Measurements from ENCODE around the gene PSMC2.

The PSMC2 gene

GRCh38 chr7:103307503-103308231, 39.8 kb upstream of the PSMC2 start:
- Histone ChIP-seq H2BK120ac (ENCODE audit: insufficient read depth, low read length, poor library complexity) (no peak overlapping the region), H4K12ac (ENCODE audit: low read depth, low read length) (no peak overlapping the region), H3K14ac (ENCODE audit: low read length) (no peak overlapping the region), H3K27ac (ENCODE audit: low read depth, low read length) (no peak overlapping the region), H3K4me2 (ENCODE audit: low read length) (no peak overlapping the region), H3K23ac (ENCODE audit: low read length) (no peak overlapping the region), H4K8ac (ENCODE audit: low read depth, low read length) (no peak overlapping the region), H4K91ac (ENCODE audit: low read depth, low read length) (no peak overlapping the region), H3K18ac (ENCODE audit: low read length) (no peak overlapping the region), H3K9me3 (ENCODE audit: insufficient read depth, low read depth, low read length) (no peaks in the 10 kb centered on the region), H3K4me1 (ENCODE audit: control insufficient read depth in 1 of 2, insufficient read depth in 2 of 2, low read length in 2 of 2) (no peaks in the 10 kb centered on the region), H3K4me3 (ENCODE audit: low read depth, low read length) (no peak overlapping the region), H3K4ac (ENCODE audit: low read depth, low read length) (no peak overlapping the region), H2BK12ac (ENCODE audit: low read length) (no peak overlapping the region), H3K79me2 (ENCODE audit: control insufficient read depth, insufficient read depth, low read length, poor library complexity) (no peaks in the 10 kb centered on the region), H3K9ac (ENCODE audit: low read length) (no peak overlapping the region), H2AK5ac (ENCODE audit: low read length) (no peak overlapping the region), H2AFZ (ENCODE audit: insufficient read depth, low read length, poor library complexity) (no peak overlapping the region), H3K36me3 (ENCODE audit: control insufficient read depth in 1 of 2, insufficient read depth in 2 of 2, low read length in 2 of 2) (peaks cover 17 to 23% of the 10 kb centered on the region in 2 experiments), H3K79me1 (ENCODE audit: low read length) (no peaks in the 10 kb centered on the region), H3K27me3 (ENCODE audit: insufficient read depth, low read length) (no peaks in the 10 kb centered on the region), H2BK5ac (ENCODE audit: low read depth, low read length, poor library complexity) (no peak overlapping the region)
- no peak for DNase-seq
- no CpG with 5 or more reads among the region's 3 CpGs for WGBS (ENCODE audit: extremely low coverage, insufficient coverage, insufficient read length)

DNA sequence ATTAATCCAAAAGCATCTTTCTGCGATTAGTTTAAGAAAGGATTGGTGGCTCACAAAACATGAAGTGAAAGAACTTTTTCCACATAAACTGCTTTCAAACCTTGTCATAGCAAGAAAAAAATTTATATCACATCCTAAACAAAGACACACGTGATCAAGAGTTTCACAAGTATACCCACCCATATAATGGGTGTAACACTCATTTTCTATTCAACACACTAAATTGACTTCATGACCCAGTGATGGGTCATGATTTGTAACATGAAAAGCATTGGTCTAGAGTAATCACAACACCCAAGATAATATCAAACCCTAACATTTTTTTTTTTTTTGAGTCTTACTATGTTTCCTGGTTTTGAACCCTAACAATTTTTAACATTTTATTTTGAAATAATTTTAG, 32.6 kb upstream of the PSMC2 start:
- DNase-seq, result no peak
- H3K9ac ChIP-seq (ENCODE audit: low read length), result no peak overlapping the region
- H2AFZ ChIP-seq (ENCODE audit: insufficient read depth, low read length, poor library complexity), result no peak overlapping the region
- peaks cover 15 to 37% of the 10 kb centered on the region in 2 experiments for H3K36me3 ChIP-seq (ENCODE audit: control insufficient read depth in 1 of 2, insufficient read depth in 2 of 2, low read length in 2 of 2)
- H3K4me3 ChIP-seq (ENCODE audit: low read depth, low read length), result no peak overlapping the region
- H3K23ac ChIP-seq (ENCODE audit: low read length), result no peak overlapping the region
- H2BK12ac ChIP-seq (ENCODE audit: low read length), result no peak overlapping the region
- H2AK5ac ChIP-seq (ENCODE audit: low read length), result no peak overlapping the region
- no peak overlapping the region for H2BK120ac ChIP-seq (ENCODE audit: insufficient read depth, low read length, poor library complexity)
- H3K79me1 ChIP-seq (ENCODE audit: low read length), result no peaks in the 10 kb centered on the region
- no peak overlapping the region for H3K18ac ChIP-seq (ENCODE audit: low read length)
- no peaks in the 10 kb centered on the region for H3K4me1 ChIP-seq (ENCODE audit: control insufficient read depth in 1 of 2, insufficient read depth in 2 of 2, low read length in 2 of 2)
- no peak overlapping the region for H4K8ac ChIP-seq (ENCODE audit: low read depth, low read length)
- no peaks in the 10 kb centered on the region for H3K27me3 ChIP-seq (ENCODE audit: insufficient read depth, low read length)
- H4K91ac ChIP-seq (ENCODE audit: low read depth, low read length), result no peak overlapping the region
- H3K27ac ChIP-seq (ENCODE audit: low read depth, low read length), result no peak overlapping the region
- no peak overlapping the region for H3K4me2 ChIP-seq (ENCODE audit: low read length)
- no peak overlapping the region for H3K14ac ChIP-seq (ENCODE audit: low read length)
- no peak overlapping the region for H3K4ac ChIP-seq (ENCODE audit: low read depth, low read length)
- H4K12ac ChIP-seq (ENCODE audit: low read depth, low read length), result no peak overlapping the region
- no peaks in the 10 kb centered on the region for H3K79me2 ChIP-seq (ENCODE audit: control insufficient read depth, insufficient read depth, low read length, poor library complexity)
- H2BK5ac ChIP-seq (ENCODE audit: low read depth, low read length, poor library complexity), result no peak overlapping the region
- no CpG with 5 or more reads among the region's 2 CpGs for WGBS (ENCODE audit: extremely low coverage, insufficient coverage, insufficient read length)
- H3K9me3 ChIP-seq (ENCODE audit: insufficient read depth, low read depth, low read length), result no peaks in the 10 kb centered on the region

DNA sequence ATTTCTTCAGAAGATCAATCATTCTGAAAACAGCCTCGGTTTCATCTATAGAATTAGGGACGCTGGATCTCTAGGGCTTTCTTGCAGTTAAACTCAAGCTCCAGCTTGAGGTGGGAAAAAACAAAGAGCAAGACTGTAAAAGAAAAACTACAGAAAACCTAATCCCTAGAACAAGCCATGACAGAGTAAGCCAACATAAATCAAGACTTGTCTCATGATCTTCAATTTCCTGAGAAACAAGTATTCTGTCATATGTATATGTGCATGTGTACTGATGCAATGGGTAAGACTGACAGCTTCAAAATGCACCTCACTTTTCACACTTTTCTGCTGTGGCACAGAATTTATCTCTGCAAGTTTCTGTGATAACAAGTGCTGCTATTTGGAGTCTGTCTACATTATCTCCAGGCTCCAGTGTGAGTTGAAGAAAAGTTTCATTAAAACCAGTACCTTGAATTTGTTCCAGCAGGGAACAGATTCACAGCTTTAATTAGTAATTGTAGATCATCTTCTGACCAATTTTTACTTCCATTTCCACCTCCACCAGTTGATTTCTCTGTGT, 31.0 kb upstream of the PSMC2 start:
- Histone ChIP-seq H2AFZ (ENCODE audit: insufficient read depth, low read length, poor library complexity) (no peak overlapping the region), H3K4ac (ENCODE audit: low read depth, low read length) (no peak overlapping the region), H3K4me2 (ENCODE audit: low read length) (no peak overlapping the region), H3K79me2 (ENCODE audit: control insufficient read depth, insufficient read depth, low read length, poor library complexity) (no peaks in the 10 kb centered on the region), H2BK120ac (ENCODE audit: insufficient read depth, low read length, poor library complexity) (no peak overlapping the region), H4K91ac (ENCODE audit: low read depth, low read length) (no peak overlapping the region), H3K4me3 (ENCODE audit: low read depth, low read length) (no peak overlapping the region), H3K27ac (ENCODE audit: low read depth, low read length) (no peak overlapping the region), H2BK5ac (ENCODE audit: low read depth, low read length, poor library complexity) (no peak overlapping the region), H3K9me3 (ENCODE audit: insufficient read depth, low read depth, low read length) (no peaks in the 10 kb centered on the region), H3K9ac (ENCODE audit: low read length) (no peak overlapping the region), H3K18ac (ENCODE audit: low read length) (no peak overlapping the region), H3K27me3 (ENCODE audit: insufficient read depth, low read length) (no peaks in the 10 kb centered on the region), H3K79me1 (ENCODE audit: low read length) (no peaks in the 10 kb centered on the region), H3K4me1 (ENCODE audit: control insufficient read depth in 1 of 2, insufficient read depth in 2 of 2, low read length in 2 of 2) (no peaks in the 10 kb centered on the region), H2AK5ac (ENCODE audit: low read length) (no peak overlapping the region), H4K12ac (ENCODE audit: low read depth, low read length) (no peak overlapping the region), H3K36me3 (ENCODE audit: control insufficient read depth in 1 of 2, insufficient read depth in 2 of 2, low read length in 2 of 2) (peaks cover 26 to 45% of the 10 kb centered on the region in 2 experiments), H3K14ac (ENCODE audit: low read length) (no peak overlapping the region), H4K8ac (ENCODE audit: low read depth, low read length) (no peak overlapping the region), H3K23ac (ENCODE audit: low read length) (no peak overlapping the region), H2BK12ac (ENCODE audit: low read length) (no peak overlapping the region)
- DNase-seq, result no peak
- WGBS (ENCODE audit: extremely low coverage, insufficient coverage, insufficient read length), result no CpG with 5 or more reads among the region's 2 CpGs

DNA sequence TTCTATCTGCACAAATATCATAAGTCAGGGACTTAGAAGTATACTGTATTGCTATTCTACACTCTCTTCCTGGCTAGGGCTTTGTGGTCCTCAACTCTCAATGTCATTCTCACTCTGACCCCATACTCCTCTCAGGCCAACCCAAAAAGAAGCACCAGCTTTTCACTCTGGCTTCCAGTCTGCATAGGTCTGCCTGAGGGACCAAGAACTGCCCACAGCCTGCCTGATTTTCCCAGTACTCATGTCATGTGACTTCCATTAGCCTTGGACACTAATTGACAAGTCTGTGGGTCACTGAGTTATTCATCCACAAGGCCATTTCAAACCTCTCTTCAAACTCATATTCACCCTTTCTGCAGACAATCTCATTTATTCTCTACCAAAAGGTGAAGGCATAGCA, 30.4 kb upstream of the PSMC2 start:
- Histone ChIP-seq H2BK12ac (ENCODE audit: low read length) (no peak overlapping the region), H4K91ac (ENCODE audit: low read depth, low read length) (no peak overlapping the region), H3K23ac (ENCODE audit: low read length) (no peak overlapping the region), H3K27ac (ENCODE audit: low read depth, low read length) (no peak overlapping the region), H3K9ac (ENCODE audit: low read length) (no peak overlapping the region), H3K27me3 (ENCODE audit: insufficient read depth, low read length) (no peaks in the 10 kb centered on the region), H4K12ac (ENCODE audit: low read depth, low read length) (no peak overlapping the region), H3K9me3 (ENCODE audit: insufficient read depth, low read depth, low read length) (no peaks in the 10 kb centered on the region), H3K79me2 (ENCODE audit: control insufficient read depth, insufficient read depth, low read length, poor library complexity) (no peaks in the 10 kb centered on the region), H3K18ac (ENCODE audit: low read length) (no peak overlapping the region), H3K4me3 (ENCODE audit: low read depth, low read length) (no peak overlapping the region), H2BK5ac (ENCODE audit: low read depth, low read length, poor library complexity) (no peak overlapping the region), H3K79me1 (ENCODE audit: low read length) (no peaks in the 10 kb centered on the region), H3K4me1 (ENCODE audit: control insufficient read depth in 1 of 2, insufficient read depth in 2 of 2, low read length in 2 of 2) (no peaks in the 10 kb centered on the region), H3K36me3 (ENCODE audit: control insufficient read depth in 1 of 2, insufficient read depth in 2 of 2, low read length in 2 of 2) (peaks cover 29 to 44% of the 10 kb centered on the region in 2 experiments), H4K8ac (ENCODE audit: low read depth, low read length) (no peak overlapping the region), H2AK5ac (ENCODE audit: low read length) (no peak overlapping the region), H2BK120ac (ENCODE audit: insufficient read depth, low read length, poor library complexity) (no peak overlapping the region), H3K4me2 (ENCODE audit: low read length) (no peak overlapping the region), H3K14ac (ENCODE audit: low read length) (no peak overlapping the region), H2AFZ (ENCODE audit: insufficient read depth, low read length, poor library complexity) (no peak overlapping the region), H3K4ac (ENCODE audit: low read depth, low read length) (no peak overlapping the region)
- no peak for DNase-seq
